Astrocyte (in vitro differentiated cells and primary cell): Measurements from ENCODE around the gene ADARB2. TPM values are rescaled to one million over a fixed set of nuclear protein-coding genes. Genes with fewer than 3 reads are reported as not detected.

Experiments
- DNase-seq: peaks from one replicate; pipeline ENCODE4 v3.0.0-alpha.2; 2010; ENCODE audit warnings: low read depth
- FAIRE-seq: peaks from 2 replicates; lab custom pipeline; 2011; peaks lifted over from hg19 to GRCh38; lab: Jason Lieb, UNC
- H2AFZ ChIP-seq: 2 replicates; pipeline ENCODE4 v1.6.0; 2012; ENCODE audit warnings: low read depth, low read length, inconsistent platforms
- H3K27ac ChIP-seq: 2 replicates; pipeline ENCODE4 v1.5.1; 2011; ENCODE audit warnings: low read depth, low read length, inconsistent platforms
- H3K27me3 ChIP-seq: 2 replicates; pipeline ENCODE4 v1.6.0; 2011; ENCODE audit warnings: low read length, inconsistent platforms; ENCODE audit not compliant: insufficient read depth
- H3K36me3 ChIP-seq: 2 replicates; pipeline ENCODE4 v1.5.1; 2011; ENCODE audit warnings: low read length, inconsistent platforms; ENCODE audit not compliant: insufficient read depth
- H3K4me1 ChIP-seq: 2 replicates; pipeline ENCODE4 v1.5.1; 2011; ENCODE audit warnings: low read length, inconsistent platforms; ENCODE audit not compliant: insufficient read depth
- H3K4me2 ChIP-seq: 2 replicates; pipeline ENCODE4 v1.6.0; 2012; ENCODE audit warnings: low read length, inconsistent platforms
- H3K4me3 ChIP-seq: 2 replicates; pipeline ENCODE4 v1.5.1; 2011; ENCODE audit warnings: low read depth, mild to moderate bottlenecking, low read length, inconsistent platforms; ENCODE audit not compliant: insufficient read depth
- H3K79me2 ChIP-seq: 2 replicates; pipeline ENCODE4 v1.6.0; 2012; ENCODE audit warnings: mild to moderate bottlenecking, low read length, inconsistent platforms; ENCODE audit not compliant: insufficient read depth
- H3K9ac ChIP-seq: 2 replicates; pipeline ENCODE4 v1.6.0; 2012; ENCODE audit warnings: mild to moderate bottlenecking, low read length, inconsistent platforms
- H3K9me3 ChIP-seq: 2 replicates; pipeline ENCODE4 v1.5.1; 2012; ENCODE audit warnings: low read depth, mild to moderate bottlenecking, low read length, inconsistent platforms; ENCODE audit not compliant: insufficient read depth
- H4K20me1 ChIP-seq: 2 replicates; pipeline ENCODE4 v1.6.0; 2012; ENCODE audit warnings: low read length, inconsistent platforms; ENCODE audit not compliant: insufficient read depth
- H3K27ac Mint-ChIP-seq: one replicate; pipeline ENCODE4 v1.8.0; 2021; ENCODE audit warnings: mild to moderate bottlenecking, mixed read lengths; ENCODE audit not compliant: unreplicated experiment
- H3K27me3 Mint-ChIP-seq: one replicate; pipeline ENCODE4 v1.8.0; 2021; ENCODE audit warnings: low read depth, mixed read lengths; ENCODE audit not compliant: unreplicated experiment
- H3K36me3 Mint-ChIP-seq: one replicate; pipeline ENCODE4 v1.8.0; 2021; ENCODE audit warnings: low read depth, mixed read lengths; ENCODE audit not compliant: unreplicated experiment
- H3K4me1 Mint-ChIP-seq: one replicate; pipeline ENCODE4 v1.8.0; 2021; ENCODE audit warnings: low read depth, mixed read lengths; ENCODE audit not compliant: unreplicated experiment
- H3K4me3 Mint-ChIP-seq: one replicate; pipeline ENCODE4 v1.8.0; 2021; ENCODE audit warnings: mild to moderate bottlenecking, moderate library complexity, mixed read lengths; ENCODE audit not compliant: unreplicated experiment
- H3K9me3 Mint-ChIP-seq: one replicate; pipeline ENCODE4 v1.8.0; 2021; ENCODE audit warnings: mild to moderate bottlenecking, mixed read lengths; ENCODE audit not compliant: unreplicated experiment
- CTCF ChIP-seq: IDR thresholded peaks from 2 replicates; pipeline ENCODE4 v1.5.1; 2011; ENCODE audit warnings: low read depth, mild to moderate bottlenecking, inconsistent platforms, low read length, moderate library complexity; ENCODE audit not compliant: insufficient read depth
- EZH2 ChIP-seq: IDR thresholded peaks from 2 replicates; pipeline ENCODE4 v1.6.1; 2012; ENCODE audit warnings: mild to moderate bottlenecking, low read length, inconsistent platforms; ENCODE audit not compliant: insufficient read depth
- total RNA-seq: library from RNA; stranded (reverse); gene quantifications from 2 replicates; pipeline ENCODE4 v1.2.1, GENCODE V29; 2021

Gene ADARB2
- total RNA-seq, 1 donor from 2014 or later, result 0.18 TPM

- no peaks in the 10 kb centered on the region for H3K27me3 ChIP-seq
- H3K79me2 ChIP-seq, result no peaks in the 10 kb centered on the region
- Mint-ChIP-seq H3K36me3 (no peaks in the 10 kb centered on the region), H3K4me1 (no peaks in the 10 kb centered on the region), H3K9me3 (peaks cover 2% of the 10 kb centered on the region), H3K27me3 (peaks cover 24% of the 10 kb centered on the region), H3K27ac (no peak overlapping the region), H3K4me3 (no peak overlapping the region)
- H2AFZ ChIP-seq, result no peak overlapping the region
- no peak overlapping the region for H3K4me3 ChIP-seq
- no peaks in the 10 kb centered on the region for H3K36me3 ChIP-seq
- no peaks in the 10 kb centered on the region for H3K4me1 ChIP-seq
- H3K27ac ChIP-seq, result no peak overlapping the region
- FAIRE-seq (no peak), DNase-seq (no peak)
- H3K9me3 ChIP-seq, result peaks cover 8% of the 10 kb centered on the region
- no peak overlapping the region for H3K4me2 ChIP-seq
- no peak overlapping the region for H3K9ac ChIP-seq
- no peaks in the 10 kb centered on the region for H4K20me1 ChIP-seq
- no peak for TF ChIP-seq EZH2
- no peak for TF ChIP-seq CTCF
Measured at GRCh38 chr10:1451941-1452340, 285.4 kb downstream of the ADARB2 start.

- Histone ChIP-seq H3K9ac (no peak overlapping the region), H3K4me2 (no peak overlapping the region), H3K27me3 (no peaks in the 10 kb centered on the region), H3K27ac (no peak overlapping the region), H3K4me3 (no peak overlapping the region), H4K20me1 (no peaks in the 10 kb centered on the region), H2AFZ (no peak overlapping the region), H3K9me3 (peaks cover 8% of the 10 kb centered on the region), H3K4me1 (no peaks in the 10 kb centered on the region), H3K36me3 (no peaks in the 10 kb centered on the region), H3K79me2 (no peaks in the 10 kb centered on the region)
- TF ChIP-seq CTCF (no peak), EZH2 (no peak)
- H3K9me3 Mint-ChIP-seq, result peaks cover 2% of the 10 kb centered on the region
- peaks cover 20% of the 10 kb centered on the region for H3K27me3 Mint-ChIP-seq
- H3K4me3 Mint-ChIP-seq, result no peak overlapping the region
- H3K27ac Mint-ChIP-seq, result no peak overlapping the region
- no peak for FAIRE-seq
- DNase-seq, result no peak
- H3K4me1 Mint-ChIP-seq, result no peaks in the 10 kb centered on the region
- no peaks in the 10 kb centered on the region for H3K36me3 Mint-ChIP-seq
Measured at GRCh38 chr10:1451362-1451888, 285.9 kb downstream of the ADARB2 start.

GRCh38 chr10:1449572-1450205, 287.6 kb downstream of the ADARB2 start:
- H3K9ac ChIP-seq, result no peak overlapping the region
- peaks cover 5% of the 10 kb centered on the region for H3K9me3 ChIP-seq
- H3K79me2 ChIP-seq, result no peaks in the 10 kb centered on the region
- H3K27ac Mint-ChIP-seq, result no peak overlapping the region
- no peak overlapping the region for H3K4me2 ChIP-seq
- H3K4me3 Mint-ChIP-seq, result no peak overlapping the region
- H3K36me3 Mint-ChIP-seq, result no peaks in the 10 kb centered on the region
- DNase-seq (no peak), FAIRE-seq (no peak)
- no peaks in the 10 kb centered on the region for H3K27me3 ChIP-seq
- TF ChIP-seq EZH2 (no peak), CTCF (no peak)
- no peaks in the 10 kb centered on the region for H4K20me1 ChIP-seq
- H3K36me3 ChIP-seq, result no peaks in the 10 kb centered on the region
- H3K4me1 ChIP-seq, result no peaks in the 10 kb centered on the region
- peaks cover 2% of the 10 kb centered on the region for H3K9me3 Mint-ChIP-seq
- no peak overlapping the region for H2AFZ ChIP-seq
- H3K4me3 ChIP-seq, result no peak overlapping the region
- H3K27me3 Mint-ChIP-seq, result peaks cover 17% of the 10 kb centered on the region
- H3K4me1 Mint-ChIP-seq, result no peaks in the 10 kb centered on the region
- no peak overlapping the region for H3K27ac ChIP-seq
